ENCODE data around the gene PDE6A.

GRCh38 chr5:149853701-149854100 lies 90.9 kb downstream of the PDE6A start:
- TF ChIP-seq CTCF (IDR thresholded peaks at IDR 0.05; ENCODE audit: low read depth, low read length, poor library complexity, severe bottlenecking): no peak
- TF ChIP-seq EZH2phosphoT487 (IDR thresholded peaks at IDR 0.05; ENCODE audit: borderline replicate concordance, low read length): no peak

All from DOHH2 (cell line).